HFFc6 (cell line): ENCODE results near the gene CELF1. TPM values are rescaled to one million over a fixed set of nuclear protein-coding genes. Genes with fewer than 3 reads are reported as not detected.

ENCODE experiments used
- DNase-seq: peaks from one replicate; pipeline ENCODE4 v3.0.0-alpha.2; 2018
- H3K27ac Mint-ChIP-seq: 2 replicates; pipeline ENCODE4 v1.8.0; 2020; ENCODE audit warnings: mild to moderate bottlenecking, mixed read lengths
- H3K27me3 Mint-ChIP-seq: 2 replicates; pipeline ENCODE4 v1.8.0; 2021; ENCODE audit warnings: mild to moderate bottlenecking, moderate library complexity, mixed read lengths; ENCODE audit not compliant: insufficient read depth
- H3K36me3 Mint-ChIP-seq: 2 replicates; pipeline ENCODE4 v1.8.0; 2021; ENCODE audit warnings: low read depth, mixed read lengths
- H3K4me1 Mint-ChIP-seq: 2 replicates; pipeline ENCODE4 v1.8.0; 2020; ENCODE audit warnings: low read depth, mixed read lengths
- H3K4me3 Mint-ChIP-seq: 2 replicates; pipeline ENCODE4 v1.8.0; 2020; ENCODE audit warnings: mild to moderate bottlenecking, moderate library complexity, mixed read lengths
- H3K9me3 Mint-ChIP-seq: 2 replicates; pipeline ENCODE4 v1.8.0; 2020; ENCODE audit warnings: mild to moderate bottlenecking, mixed read lengths
- total RNA-seq, 6 experiments: library from RNA; stranded (reverse); fragmentation: NEBNext Ultra II Directional; extraction: Animal tissue kit (Norgen Biotek cat#: 25700); gene quantifications; 2 replicates in 1 of 6; 3 replicates in 5 of 6; pipeline ENCODE4 v1.2.3, GENCODE V29; 2021
- TF ChIP-seq, protein P1 (sequence below): fragments of 200-600 bp; sonication (generic); IDR thresholded peaks from 2 replicates; pipeline ENCODE4 v1.5.0; 2021; ENCODE audit warnings: antibody characterized with exemption, mild to moderate bottlenecking

CELF1 gene
- total RNA-seq, 6 experiments from 2014 or later: 103 to 131 (median 120) TPM

DNA sequence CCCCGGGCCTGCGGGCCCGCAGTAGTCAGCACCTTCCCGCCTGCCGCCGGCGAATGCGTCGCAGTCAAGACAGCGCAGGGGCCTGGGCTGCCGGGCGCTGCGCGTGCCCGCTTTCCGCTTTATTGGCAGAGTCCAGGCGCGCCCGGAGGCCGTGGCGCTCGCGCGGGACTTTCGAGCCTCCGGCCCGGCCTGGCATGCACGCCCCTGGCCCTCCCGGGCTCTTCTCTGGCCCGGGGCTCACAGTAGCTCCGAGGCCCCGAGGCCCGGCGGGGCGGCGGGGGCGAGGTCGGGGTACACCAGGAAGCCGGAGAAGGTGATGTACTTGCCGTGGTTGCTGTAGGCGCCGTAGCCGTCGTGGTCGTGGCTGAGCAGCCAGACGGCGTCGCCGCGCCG, 36.6 kb upstream of the CELF1 start:
- no peak for DNase-seq
- Mint-ChIP-seq H3K9me3 (no peaks in the 10 kb centered on the region), H3K4me3 (no peak overlapping the region), H3K27ac (no peak overlapping the region), H3K27me3 (peaks cover 28% of the 10 kb centered on the region), H3K36me3 (peaks cover under 1% of the 10 kb centered on the region; the same call in 1 of the 2 replicates), H3K4me1 (no peaks in the 10 kb centered on the region)
- TF ChIP-seq, protein P1, sequence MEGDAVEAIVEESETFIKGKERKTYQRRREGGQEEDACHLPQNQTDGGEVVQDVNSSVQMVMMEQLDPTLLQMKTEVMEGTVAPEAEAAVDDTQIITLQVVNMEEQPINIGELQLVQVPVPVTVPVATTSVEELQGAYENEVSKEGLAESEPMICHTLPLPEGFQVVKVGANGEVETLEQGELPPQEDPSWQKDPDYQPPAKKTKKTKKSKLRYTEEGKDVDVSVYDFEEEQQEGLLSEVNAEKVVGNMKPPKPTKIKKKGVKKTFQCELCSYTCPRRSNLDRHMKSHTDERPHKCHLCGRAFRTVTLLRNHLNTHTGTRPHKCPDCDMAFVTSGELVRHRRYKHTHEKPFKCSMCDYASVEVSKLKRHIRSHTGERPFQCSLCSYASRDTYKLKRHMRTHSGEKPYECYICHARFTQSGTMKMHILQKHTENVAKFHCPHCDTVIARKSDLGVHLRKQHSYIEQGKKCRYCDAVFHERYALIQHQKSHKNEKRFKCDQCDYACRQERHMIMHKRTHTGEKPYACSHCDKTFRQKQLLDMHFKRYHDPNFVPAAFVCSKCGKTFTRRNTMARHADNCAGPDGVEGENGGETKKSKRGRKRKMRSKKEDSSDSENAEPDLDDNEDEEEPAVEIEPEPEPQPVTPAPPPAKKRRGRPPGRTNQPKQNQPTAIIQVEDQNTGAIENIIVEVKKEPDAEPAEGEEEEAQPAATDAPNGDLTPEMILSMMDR: no peak

DNA sequence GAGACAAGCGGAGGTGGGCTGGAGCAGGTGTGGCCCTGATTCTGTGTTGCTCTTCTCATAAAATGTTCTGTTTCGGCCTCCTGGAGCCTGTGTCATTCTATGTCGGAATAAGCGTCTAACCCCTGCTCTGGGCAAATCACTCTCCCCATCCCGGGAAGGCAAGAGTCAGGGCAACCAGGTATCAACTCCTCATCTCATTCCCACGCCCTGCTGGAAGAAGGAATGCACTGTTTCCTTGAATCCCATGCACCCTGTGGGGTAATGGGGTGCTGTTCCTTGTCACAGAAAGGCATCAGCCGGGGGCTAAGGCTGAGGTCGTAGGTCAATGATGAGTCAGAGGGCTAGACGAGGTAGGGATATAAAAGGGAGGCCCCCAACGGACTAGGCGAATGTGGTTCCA, 36.2 kb upstream of the CELF1 start:
- H3K4me3 Mint-ChIP-seq: no peak overlapping the region
- TF ChIP-seq, protein P1: no peak
- H3K27ac Mint-ChIP-seq: no peak overlapping the region
- no peak for DNase-seq
- no peaks in the 10 kb centered on the region for H3K9me3 Mint-ChIP-seq
- H3K27me3 Mint-ChIP-seq: peaks cover 26% of the 10 kb centered on the region
- no peaks in the 10 kb centered on the region for H3K4me1 Mint-ChIP-seq
- H3K36me3 Mint-ChIP-seq: peaks cover 5% of the 10 kb centered on the region

DNA sequence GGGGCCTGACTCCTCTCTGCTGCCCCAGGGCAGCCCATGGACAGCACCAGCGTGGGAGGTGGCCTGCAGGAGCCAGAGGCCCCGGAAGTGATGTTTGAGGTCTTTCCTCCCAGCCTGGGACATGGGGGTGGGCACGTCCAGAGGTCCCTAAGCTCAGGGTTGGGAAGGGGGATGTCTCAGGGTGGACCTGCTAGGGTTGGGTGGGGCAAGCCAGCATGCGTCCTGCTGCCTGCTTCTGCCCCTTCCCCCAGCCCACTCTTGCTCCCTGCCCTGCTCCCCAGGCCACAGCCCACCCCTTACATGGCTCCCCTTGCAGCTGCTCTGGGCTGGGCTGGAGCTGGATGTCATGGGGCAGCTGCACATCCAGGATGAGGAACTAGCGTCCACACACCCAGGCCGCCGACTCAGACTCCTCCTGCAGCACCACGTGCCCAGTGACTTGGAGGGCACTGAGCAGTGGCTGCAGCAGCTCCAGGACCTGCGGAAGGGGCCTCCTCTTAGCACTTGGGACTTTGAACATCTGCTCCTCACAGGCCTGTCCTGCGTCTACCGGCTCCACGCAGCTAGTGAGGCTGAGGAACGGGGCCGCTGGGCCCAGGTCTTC, 34.9 kb upstream of the CELF1 start:
- Mint-ChIP-seq H3K36me3 (peaks cover 14% of the 10 kb centered on the region), H3K9me3 (no peaks in the 10 kb centered on the region), H3K27ac (no peak overlapping the region), H3K4me3 (no peak overlapping the region), H3K27me3 (peaks cover 15% of the 10 kb centered on the region), H3K4me1 (no peaks in the 10 kb centered on the region)
- DNase-seq: no peak
- TF ChIP-seq, protein P1: no peak

DNA sequence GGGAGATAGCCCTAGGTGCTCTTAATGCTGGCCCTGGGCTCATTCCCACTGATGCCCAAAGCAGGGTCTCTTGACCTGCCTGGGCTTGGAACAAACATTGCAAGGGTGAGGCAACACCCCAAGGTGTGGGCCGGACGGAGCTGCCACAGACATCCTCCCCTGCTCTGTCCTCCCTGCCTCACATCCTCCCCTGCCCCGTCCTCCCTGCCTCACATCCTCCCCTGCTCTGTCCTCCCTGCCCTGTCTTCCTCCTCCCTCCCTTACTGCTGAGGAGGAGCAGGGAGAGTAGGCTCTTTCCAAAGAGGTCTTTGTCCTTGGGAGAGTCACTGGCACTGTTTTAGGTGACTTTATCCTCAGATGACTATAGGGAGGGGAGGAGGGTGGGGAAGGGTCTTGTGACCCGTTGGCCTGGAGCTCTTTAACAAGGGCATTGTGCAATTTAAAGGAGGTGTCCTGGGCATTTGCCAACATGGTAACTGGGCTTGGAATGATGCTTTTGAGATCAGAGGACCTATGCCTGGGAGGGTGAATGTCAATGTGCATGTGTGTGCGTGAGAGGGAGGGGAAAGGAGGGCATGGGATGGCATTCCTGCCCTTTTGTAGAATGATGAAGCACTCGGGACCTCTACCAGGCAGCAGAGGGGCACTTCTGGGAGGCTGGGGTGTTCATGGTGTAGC, 34.2 kb upstream of the CELF1 start:
- Mint-ChIP-seq H3K4me1 (no peaks in the 10 kb centered on the region), H3K27me3 (peaks cover 8% of the 10 kb centered on the region; the same call in 1 of the 2 replicates), H3K9me3 (no peaks in the 10 kb centered on the region), H3K4me3 (no peak overlapping the region), H3K27ac (no peak overlapping the region), H3K36me3 (peaks cover 14% of the 10 kb centered on the region)
- no peak for DNase-seq
- TF ChIP-seq, protein P1: no peak

DNA sequence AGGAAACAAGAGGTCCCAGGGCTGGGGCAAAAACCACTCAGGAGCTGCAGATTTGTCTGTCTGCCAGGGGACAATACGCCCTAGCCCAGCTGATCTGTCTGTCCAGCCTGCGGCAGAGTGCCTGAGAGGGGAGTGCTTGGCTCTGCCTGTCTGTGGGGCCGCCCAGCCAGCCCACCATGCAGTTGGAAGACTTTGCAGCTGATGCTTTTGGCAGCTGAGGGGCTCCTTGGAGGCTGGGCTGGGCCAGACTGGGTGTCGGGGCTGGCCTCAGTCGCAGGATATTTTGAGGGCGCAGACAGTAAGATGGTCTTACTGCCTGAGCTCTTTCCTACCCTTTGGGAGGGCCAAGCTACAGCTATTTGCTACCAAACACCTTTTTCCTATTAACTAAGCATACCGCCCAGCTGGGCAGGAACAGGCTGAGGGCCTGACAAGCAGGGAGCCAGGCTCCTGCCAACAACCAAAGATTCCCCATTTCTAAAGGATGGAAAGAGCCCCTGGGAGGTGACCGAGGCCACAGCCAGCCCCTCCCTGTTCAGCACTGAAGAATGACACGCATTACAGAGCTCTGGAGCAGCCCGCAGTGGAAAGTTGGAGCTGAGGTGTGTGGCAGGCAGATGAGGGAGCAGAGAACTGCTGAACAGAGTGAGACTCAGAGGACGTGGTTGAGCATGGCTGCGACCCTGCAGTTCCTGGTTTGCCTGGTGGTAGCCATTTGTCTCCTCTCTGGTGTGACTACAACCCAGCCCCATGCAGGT, 33.3 kb upstream of the CELF1 start, which contains the start of gene FAM180B:
FAM180B (plus strand) TSS at position 581 of the 758 bp plus-strand sequence; CDS start at position 672, 91 bp downstream.
- DNase-seq: no peak
- no peaks in the 10 kb centered on the region for H3K4me1 Mint-ChIP-seq
- H3K27ac Mint-ChIP-seq: no peak within 1 kb of the TSS; the same call in 1 of the 2 replicates
- no peak within 1 kb of the TSS for H3K4me3 Mint-ChIP-seq
- H3K36me3 Mint-ChIP-seq: peaks cover 16% of the 10 kb centered on the region
- TF ChIP-seq, protein P1: no peak
- no peaks in the 10 kb centered on the region for H3K9me3 Mint-ChIP-seq
- H3K27me3 Mint-ChIP-seq: peaks cover 2% of the 10 kb centered on the region; the same call in 1 of the 2 replicates
